ENCODE results near the gene VIL1.

- TF ChIP-seq, protein P1, sequence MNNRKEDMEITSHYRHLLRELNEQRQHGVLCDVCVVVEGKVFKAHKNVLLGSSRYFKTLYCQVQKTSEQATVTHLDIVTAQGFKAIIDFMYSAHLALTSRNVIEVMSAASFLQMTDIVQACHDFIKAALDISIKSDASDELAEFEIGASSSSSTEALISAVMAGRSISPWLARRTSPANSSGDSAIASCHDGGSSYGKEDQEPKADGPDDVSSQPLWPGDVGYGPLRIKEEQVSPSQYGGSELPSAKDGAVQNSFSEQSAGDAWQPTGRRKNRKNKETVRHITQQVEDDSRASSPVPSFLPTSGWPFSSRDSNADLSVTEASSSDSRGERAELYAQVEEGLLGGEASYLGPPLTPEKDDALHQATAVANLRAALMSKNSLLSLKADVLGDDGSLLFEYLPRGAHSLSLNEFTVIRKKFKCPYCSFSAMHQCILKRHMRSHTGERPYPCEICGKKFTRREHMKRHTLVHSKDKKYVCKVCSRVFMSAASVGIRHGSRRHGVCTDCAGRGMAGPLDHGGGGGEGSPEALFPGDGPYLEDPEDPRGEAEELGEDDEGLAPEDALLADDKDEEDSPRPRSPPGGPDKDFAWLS (CRISPR knock-in tag; IDR thresholded peaks at IDR 0.05; ENCODE audit: borderline replicate concordance) = no peak
- no peak for TF ChIP-seq CTCF (CRISPR knock-in tag; IDR thresholded peaks at IDR 0.05)
These were observed 16.0 kb upstream of the VIL1 start for GRCh38 chr2:218402911-218403411.

All from HepG2 (cell line).